ENCODE measurements around the gene CAPN13.

The CAPN13 gene

GRCh38 chr2:30691948-30692828, 115.1 kb downstream of the CAPN13 start:
- H2BK15ac ChIP-seq (ENCODE audit: low read length), result no peak overlapping the region
- no CpG with 5 or more reads among the region's 16 CpGs for WGBS, 2 donors (ENCODE audit: extremely low coverage in 2 of 2, insufficient read length in 2 of 2, insufficient replicate concordance in 1 of 2)
- H2AFZ ChIP-seq (ENCODE audit: low read length), result no peak overlapping the region
- no peak overlapping the region for H3K9ac ChIP-seq (ENCODE audit: low read depth, low read length, poor library complexity)
- H3K18ac ChIP-seq (ENCODE audit: low read length), result peak overlapping the region; percentile 74
- peak overlapping the region; percentile 47 for H3K23ac ChIP-seq (ENCODE audit: low read depth, low read length, poor library complexity)
- no peak overlapping the region for H3K27ac ChIP-seq (replicated peaks; ENCODE audit: low read length)
- no peak overlapping the region for H3K4me2 ChIP-seq (ENCODE audit: insufficient read depth, low read length, poor library complexity, severe bottlenecking)
- H3K4me1 ChIP-seq (ENCODE audit: control insufficient read depth in 2 of 2, insufficient read depth in 1 of 2, low read depth in 1 of 2, low read length in 2 of 2), result no peaks in the 10 kb centered on the region
- no peak overlapping the region for H2BK120ac ChIP-seq (ENCODE audit: low read depth, low read length)
- no peak overlapping the region for H3K4ac ChIP-seq (ENCODE audit: low read length)
- no peaks in the 10 kb centered on the region for H3K36me3 ChIP-seq (replicated peaks in 1 of 2; ENCODE audit: control insufficient read depth in 2 of 2, insufficient read depth in 2 of 2, low read length in 2 of 2)
- no peak overlapping the region for H4K8ac ChIP-seq (ENCODE audit: low read depth, low read length)
- H3K4me3 ChIP-seq (ENCODE audit: low read length in 2 of 2), result no peak overlapping the region
- peak overlapping the region; percentile 73 for H2AK5ac ChIP-seq (ENCODE audit: low read depth, low read length)
- DNase-seq (ENCODE audit: low spot score), result no peak
- H4K91ac ChIP-seq (ENCODE audit: low read depth, low read length, poor library complexity), result no peak overlapping the region
- peak overlapping the region; percentile 48 for H2BK12ac ChIP-seq (ENCODE audit: low read length)
- H3K14ac ChIP-seq (ENCODE audit: low read length), result no peak overlapping the region
- H3K9me3 ChIP-seq (replicated peaks in 1 of 2; ENCODE audit: control insufficient read depth in 2 of 2, insufficient read depth in 1 of 2, low read depth in 1 of 2, low read length in 2 of 2), result no peaks in the 10 kb centered on the region
- no peaks in the 10 kb centered on the region for H3K79me1 ChIP-seq (ENCODE audit: low read depth, low read length)
- H2BK5ac ChIP-seq (ENCODE audit: low read length), result no peak overlapping the region
- peaks cover 0 to 11% (median 0%) of the 10 kb centered on the region in 3 experiments for H3K27me3 ChIP-seq (ENCODE audit: control insufficient read depth in 3 of 3, insufficient read depth in 3 of 3, low read depth in 1 of 3, low read length in 3 of 3)

- H3K23ac ChIP-seq (ENCODE audit: low read depth, low read length, poor library complexity), result no peak overlapping the region
- no CpG with 5 or more reads among the region's 7 CpGs for WGBS, 2 donors (ENCODE audit: extremely low coverage in 2 of 2, insufficient read length in 2 of 2, insufficient replicate concordance in 1 of 2)
- no peak overlapping the region for H3K4me3 ChIP-seq (ENCODE audit: low read length in 2 of 2)
- no peak for DNase-seq (ENCODE audit: low spot score)
- H2BK12ac ChIP-seq (ENCODE audit: low read length), result no peak overlapping the region
- H4K91ac ChIP-seq (ENCODE audit: low read depth, low read length, poor library complexity), result no peak overlapping the region
- no peak overlapping the region for H3K14ac ChIP-seq (ENCODE audit: low read length)
- no peaks in the 10 kb centered on the region for H3K9me3 ChIP-seq (replicated peaks in 1 of 2; ENCODE audit: control insufficient read depth in 2 of 2, insufficient read depth in 1 of 2, low read depth in 1 of 2, low read length in 2 of 2)
- no peak overlapping the region for H3K4ac ChIP-seq (ENCODE audit: low read length)
- H3K27me3 ChIP-seq (ENCODE audit: control insufficient read depth in 3 of 3, insufficient read depth in 3 of 3, low read depth in 1 of 3, low read length in 3 of 3), result peaks cover 0 to 11% (median 0%) of the 10 kb centered on the region in 3 experiments
- H3K18ac ChIP-seq (ENCODE audit: low read length), result peak overlapping the region; percentile 74
- H2BK120ac ChIP-seq (ENCODE audit: low read depth, low read length), result no peak overlapping the region
- H3K27ac ChIP-seq (replicated peaks; ENCODE audit: low read length), result no peak overlapping the region
- H2AK5ac ChIP-seq (ENCODE audit: low read depth, low read length), result peak overlapping the region; percentile 73
- no peaks in the 10 kb centered on the region for H3K4me1 ChIP-seq (ENCODE audit: control insufficient read depth in 2 of 2, insufficient read depth in 1 of 2, low read depth in 1 of 2, low read length in 2 of 2)
- H2AFZ ChIP-seq (ENCODE audit: low read length), result no peak overlapping the region
- no peak overlapping the region for H4K8ac ChIP-seq (ENCODE audit: low read depth, low read length)
- no peak overlapping the region for H3K4me2 ChIP-seq (ENCODE audit: insufficient read depth, low read length, poor library complexity, severe bottlenecking)
- no peaks in the 10 kb centered on the region for H3K79me1 ChIP-seq (ENCODE audit: low read depth, low read length)
- H2BK15ac ChIP-seq (ENCODE audit: low read length), result no peak overlapping the region
- peak overlapping the region; percentile 43 for H2BK5ac ChIP-seq (ENCODE audit: low read length)
- no peak overlapping the region for H3K9ac ChIP-seq (ENCODE audit: low read depth, low read length, poor library complexity)
- no peaks in the 10 kb centered on the region for H3K36me3 ChIP-seq (replicated peaks in 1 of 2; ENCODE audit: control insufficient read depth in 2 of 2, insufficient read depth in 2 of 2, low read length in 2 of 2)
Measured at GRCh38 chr2:30691091-30691947, 115.9 kb downstream of the CAPN13 start.

GRCh38 chr2:30690126-30690561, 117.1 kb downstream of the CAPN13 start:
- H3K27ac ChIP-seq (replicated peaks; ENCODE audit: low read length), result no peak overlapping the region
- no peak overlapping the region for H3K14ac ChIP-seq (ENCODE audit: low read length)
- H3K23ac ChIP-seq (ENCODE audit: low read depth, low read length, poor library complexity), result no peak overlapping the region
- H3K4me1 ChIP-seq (ENCODE audit: control insufficient read depth in 2 of 2, insufficient read depth in 1 of 2, low read depth in 1 of 2, low read length in 2 of 2), result no peaks in the 10 kb centered on the region
- H3K9ac ChIP-seq (ENCODE audit: low read depth, low read length, poor library complexity), result no peak overlapping the region
- no peak overlapping the region for H3K4ac ChIP-seq (ENCODE audit: low read length)
- H4K8ac ChIP-seq (ENCODE audit: low read depth, low read length), result no peak overlapping the region
- no peak overlapping the region for H2BK15ac ChIP-seq (ENCODE audit: low read length)
- no peak for DNase-seq (ENCODE audit: low spot score)
- H4K91ac ChIP-seq (ENCODE audit: low read depth, low read length, poor library complexity), result no peak overlapping the region
- H3K27me3 ChIP-seq (ENCODE audit: control insufficient read depth in 3 of 3, insufficient read depth in 3 of 3, low read depth in 1 of 3, low read length in 3 of 3), result peaks cover 0 to 11% (median 0%) of the 10 kb centered on the region in 3 experiments
- no peak overlapping the region for H3K4me2 ChIP-seq (ENCODE audit: insufficient read depth, low read length, poor library complexity, severe bottlenecking)
- H2AFZ ChIP-seq (ENCODE audit: low read length), result no peak overlapping the region
- no peak overlapping the region for H3K4me3 ChIP-seq (ENCODE audit: low read length in 2 of 2)
- H3K18ac ChIP-seq (ENCODE audit: low read length), result no peak overlapping the region
- H2BK12ac ChIP-seq (ENCODE audit: low read length), result no peak overlapping the region
- no peak overlapping the region for H2AK5ac ChIP-seq (ENCODE audit: low read depth, low read length)
- H3K9me3 ChIP-seq (replicated peaks in 1 of 2; ENCODE audit: control insufficient read depth in 2 of 2, insufficient read depth in 1 of 2, low read depth in 1 of 2, low read length in 2 of 2), result no peaks in the 10 kb centered on the region
- H2BK5ac ChIP-seq (ENCODE audit: low read length), result no peak overlapping the region
- WGBS, 2 donors (ENCODE audit: extremely low coverage in 2 of 2, insufficient read length in 2 of 2, insufficient replicate concordance in 1 of 2), result no CpG with 5 or more reads among the region's 5 CpGs
- no peaks in the 10 kb centered on the region for H3K79me1 ChIP-seq (ENCODE audit: low read depth, low read length)
- no peaks in the 10 kb centered on the region for H3K36me3 ChIP-seq (replicated peaks in 1 of 2; ENCODE audit: control insufficient read depth in 2 of 2, insufficient read depth in 2 of 2, low read length in 2 of 2)
- no peak overlapping the region for H2BK120ac ChIP-seq (ENCODE audit: low read depth, low read length)
